ENCODE results near the gene HOXB1. TPM values are rescaled to one million over a fixed set of nuclear protein-coding genes. Genes with fewer than 3 reads are reported as not detected.

The HOXB1 gene
- total and polyA plus RNA-seq, 2 of the 13 experiments (the other 11 are each of a cell fraction or from before 2014, with no cell fraction given), result not detected

- TF ChIP-seq ZNF530 (CRISPR knock-in tag; IDR thresholded peaks at IDR 0.05; ENCODE audit: low read depth) (no peak), ZNF263 (CRISPR knock-in tag; IDR thresholded peaks at IDR 0.05) (peak; percentile 39; the same call in 1 of the 2 replicates), UBTF (CRISPR knock-in tag; IDR thresholded peaks at IDR 0.05) (peak; percentile 50; the same call in 1 of the 2 replicates), SALL2 (CRISPR knock-in tag; IDR thresholded peaks at IDR 0.05) (no peak), YY1 (IDR thresholded peaks at IDR 0.05; ENCODE audit: insufficient read depth, insufficient replicate concordance, low read depth, low read length) (peak; percentile 14), SRSF4 (IDR thresholded peaks at IDR 0.05; ENCODE audit: low read depth, low read length, poor library complexity, severe bottlenecking) (no peak), RAD21 (CRISPR knock-in tag; IDR thresholded peaks at IDR 0.05) (peak; percentile 70), ZBTB42 (CRISPR knock-in tag; IDR thresholded peaks at IDR 0.05) (no peak), STAG1 (CRISPR knock-in tag; IDR thresholded peaks at IDR 0.05) (peak; percentile 66), ZNF354B (CRISPR knock-in tag; IDR thresholded peaks at IDR 0.05) (no peak), HNRNPLL (IDR thresholded peaks at IDR 0.05; ENCODE audit: low read depth, low read length, poor library complexity, severe bottlenecking) (peak; percentile 67), ZNF720 (CRISPR knock-in tag; IDR thresholded peaks at IDR 0.05) (no peak)
- TF ChIP-seq, protein P1, sequence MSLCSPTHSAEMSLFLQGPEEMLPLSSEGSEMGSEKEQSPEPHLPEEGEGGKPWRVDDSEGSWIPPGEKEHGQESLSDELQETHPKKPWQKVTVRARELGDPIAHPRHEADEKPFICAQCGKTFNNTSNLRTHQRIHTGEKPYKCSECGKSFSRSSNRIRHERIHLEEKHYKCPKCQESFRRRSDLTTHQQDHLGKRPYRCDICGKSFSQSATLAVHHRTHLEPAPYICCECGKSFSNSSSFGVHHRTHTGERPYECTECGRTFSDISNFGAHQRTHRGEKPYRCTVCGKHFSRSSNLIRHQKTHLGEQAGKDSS (CRISPR knock-in tag; IDR thresholded peaks at IDR 0.05; ENCODE audit: borderline replicate concordance, low read depth), result 0 out of 2 replicates have a peak, but pooled peaks have one; percentile 8
- TF ChIP-seq, protein P2, sequence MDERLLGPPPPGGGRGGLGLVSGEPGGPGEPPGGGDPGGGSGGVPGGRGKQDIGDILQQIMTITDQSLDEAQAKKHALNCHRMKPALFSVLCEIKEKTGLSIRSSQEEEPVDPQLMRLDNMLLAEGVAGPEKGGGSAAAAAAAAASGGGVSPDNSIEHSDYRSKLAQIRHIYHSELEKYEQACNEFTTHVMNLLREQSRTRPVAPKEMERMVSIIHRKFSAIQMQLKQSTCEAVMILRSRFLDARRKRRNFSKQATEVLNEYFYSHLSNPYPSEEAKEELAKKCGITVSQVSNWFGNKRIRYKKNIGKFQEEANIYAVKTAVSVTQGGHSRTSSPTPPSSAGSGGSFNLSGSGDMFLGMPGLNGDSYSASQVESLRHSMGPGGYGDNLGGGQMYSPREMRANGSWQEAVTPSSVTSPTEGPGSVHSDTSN (CRISPR knock-in tag; IDR thresholded peaks at IDR 0.05), result no peak
- TF ChIP-seq, protein P3, sequence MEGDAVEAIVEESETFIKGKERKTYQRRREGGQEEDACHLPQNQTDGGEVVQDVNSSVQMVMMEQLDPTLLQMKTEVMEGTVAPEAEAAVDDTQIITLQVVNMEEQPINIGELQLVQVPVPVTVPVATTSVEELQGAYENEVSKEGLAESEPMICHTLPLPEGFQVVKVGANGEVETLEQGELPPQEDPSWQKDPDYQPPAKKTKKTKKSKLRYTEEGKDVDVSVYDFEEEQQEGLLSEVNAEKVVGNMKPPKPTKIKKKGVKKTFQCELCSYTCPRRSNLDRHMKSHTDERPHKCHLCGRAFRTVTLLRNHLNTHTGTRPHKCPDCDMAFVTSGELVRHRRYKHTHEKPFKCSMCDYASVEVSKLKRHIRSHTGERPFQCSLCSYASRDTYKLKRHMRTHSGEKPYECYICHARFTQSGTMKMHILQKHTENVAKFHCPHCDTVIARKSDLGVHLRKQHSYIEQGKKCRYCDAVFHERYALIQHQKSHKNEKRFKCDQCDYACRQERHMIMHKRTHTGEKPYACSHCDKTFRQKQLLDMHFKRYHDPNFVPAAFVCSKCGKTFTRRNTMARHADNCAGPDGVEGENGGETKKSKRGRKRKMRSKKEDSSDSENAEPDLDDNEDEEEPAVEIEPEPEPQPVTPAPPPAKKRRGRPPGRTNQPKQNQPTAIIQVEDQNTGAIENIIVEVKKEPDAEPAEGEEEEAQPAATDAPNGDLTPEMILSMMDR (CRISPR knock-in tag; IDR thresholded peaks at IDR 0.05), result peak; percentile 73
- TF ChIP-seq, protein P4, sequence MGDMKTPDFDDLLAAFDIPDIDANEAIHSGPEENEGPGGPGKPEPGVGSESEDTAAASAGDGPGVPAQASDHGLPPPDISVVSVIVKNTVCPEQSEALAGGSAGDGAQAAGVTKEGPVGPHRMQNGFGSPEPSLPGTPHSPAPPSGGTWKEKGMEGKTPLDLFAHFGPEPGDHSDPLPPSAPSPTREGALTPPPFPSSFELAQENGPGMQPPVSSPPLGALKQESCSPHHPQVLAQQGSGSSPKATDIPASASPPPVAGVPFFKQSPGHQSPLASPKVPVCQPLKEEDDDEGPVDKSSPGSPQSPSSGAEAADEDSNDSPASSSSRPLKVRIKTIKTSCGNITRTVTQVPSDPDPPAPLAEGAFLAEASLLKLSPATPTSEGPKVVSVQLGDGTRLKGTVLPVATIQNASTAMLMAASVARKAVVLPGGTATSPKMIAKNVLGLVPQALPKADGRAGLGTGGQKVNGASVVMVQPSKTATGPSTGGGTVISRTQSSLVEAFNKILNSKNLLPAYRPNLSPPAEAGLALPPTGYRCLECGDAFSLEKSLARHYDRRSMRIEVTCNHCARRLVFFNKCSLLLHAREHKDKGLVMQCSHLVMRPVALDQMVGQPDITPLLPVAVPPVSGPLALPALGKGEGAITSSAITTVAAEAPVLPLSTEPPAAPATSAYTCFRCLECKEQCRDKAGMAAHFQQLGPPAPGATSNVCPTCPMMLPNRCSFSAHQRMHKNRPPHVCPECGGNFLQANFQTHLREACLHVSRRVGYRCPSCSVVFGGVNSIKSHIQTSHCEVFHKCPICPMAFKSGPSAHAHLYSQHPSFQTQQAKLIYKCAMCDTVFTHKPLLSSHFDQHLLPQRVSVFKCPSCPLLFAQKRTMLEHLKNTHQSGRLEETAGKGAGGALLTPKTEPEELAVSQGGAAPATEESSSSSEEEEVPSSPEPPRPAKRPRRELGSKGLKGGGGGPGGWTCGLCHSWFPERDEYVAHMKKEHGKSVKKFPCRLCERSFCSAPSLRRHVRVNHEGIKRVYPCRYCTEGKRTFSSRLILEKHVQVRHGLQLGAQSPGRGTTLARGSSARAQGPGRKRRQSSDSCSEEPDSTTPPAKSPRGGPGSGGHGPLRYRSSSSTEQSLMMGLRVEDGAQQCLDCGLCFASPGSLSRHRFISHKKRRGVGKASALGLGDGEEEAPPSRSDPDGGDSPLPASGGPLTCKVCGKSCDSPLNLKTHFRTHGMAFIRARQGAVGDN (CRISPR knock-in tag; IDR thresholded peaks at IDR 0.05), result peak; percentile 27
Measured at GRCh38 chr17:48492401-48493298, 38.2 kb downstream of the HOXB1 start (continued).
